Neutrophil (primary cell): ENCODE data around the gene TAS1R3.

Experiments used
- H3K27ac ChIP-seq: fragments of 200-600 bp; sonication (generic); 2 replicates; pipeline ENCODE4 v1.5.1; 2016; ENCODE audit warnings: mild to moderate bottlenecking, moderate library complexity
- H3K27me3 ChIP-seq: fragments of 200-600 bp; sonication (generic); 2 replicates; pipeline ENCODE4 v1.6.0; 2016; ENCODE audit warnings: mild to moderate bottlenecking
- H3K36me3 ChIP-seq: fragments of 200-600 bp; sonication (generic); 2 replicates; pipeline ENCODE4 v1.5.1; 2017
- H3K4me1 ChIP-seq, 2 experiments: fragments of 200-600 bp in 1 of 2; sonication (generic) in 1 of 2; 1 replicate in 1 of 2; 2 replicates in 1 of 2; pipeline versions ENCODE4 v1.5.1 to v1.6.1; 2013 to 2016; ENCODE audit warnings: low read depth in 1 of 2, low read length in 1 of 2, mild to moderate bottlenecking in 1 of 2, moderate library complexity in 1 of 2; ENCODE audit not compliant: control insufficient read depth in 1 of 2, insufficient read depth in 1 of 2
- H3K4me3 ChIP-seq, 2 experiments: fragments of 200-600 bp in 1 of 2; sonication (generic) in 1 of 2; 1 replicate in 1 of 2; 2 replicates in 1 of 2; pipeline ENCODE4 v1.5.1; 2013 to 2016; ENCODE audit warnings: low read depth in 1 of 2, low read length in 1 of 2, mild to moderate bottlenecking in 1 of 2, moderate library complexity in 1 of 2
- H3K9me3 ChIP-seq: fragments of 200-600 bp; sonication (generic); 2 replicates; pipeline ENCODE4 v1.5.1; 2016
- CTCF ChIP-seq: fragments of 200-600 bp; sonication (generic); IDR thresholded peaks from 2 replicates; pipeline ENCODE4 v1.5.1; 2016; ENCODE audit warnings: antibody characterized with exemption

TAS1R3 gene

GRCh38 chr1:1338278-1338677 lies 7.2 kb downstream of the TAS1R3 start:
- no peak for TF ChIP-seq CTCF
- H3K36me3 ChIP-seq = peaks cover 27% of the 10 kb centered on the region
- H3K4me1 ChIP-seq = no peaks in the 10 kb centered on the region
- no peaks in the 10 kb centered on the region for H3K9me3 ChIP-seq
- H3K4me3 ChIP-seq = no peak overlapping the region
- no peak overlapping the region for H3K27ac ChIP-seq
- H3K27me3 ChIP-seq = no peaks in the 10 kb centered on the region

GRCh38 chr1:1340185-1340584 lies 9.1 kb downstream of the TAS1R3 start:
- Histone ChIP-seq H3K27me3 (no peaks in the 10 kb centered on the region), H3K36me3 (peaks cover 27% of the 10 kb centered on the region), H3K9me3 (no peaks in the 10 kb centered on the region), H3K4me1 (no peaks in the 10 kb centered on the region), H3K27ac (no peak overlapping the region), H3K4me3 (no peak overlapping the region)
- TF ChIP-seq CTCF = no peak

- Histone ChIP-seq H3K9me3 (no peaks in the 10 kb centered on the region), H3K27me3 (no peaks in the 10 kb centered on the region), H3K36me3 (peaks cover 27% of the 10 kb centered on the region), H3K4me1 (no peaks in the 10 kb centered on the region), H3K4me3 (no peak overlapping the region), H3K27ac (no peak overlapping the region)
- no peak for TF ChIP-seq CTCF
Measured at GRCh38 chr1:1340791-1341548, 9.9 kb downstream of the TAS1R3 start.

- H3K36me3 ChIP-seq = peaks cover 27% of the 10 kb centered on the region
Measured at GRCh38 chr1:1341549-1342021, 10.5 kb downstream of the TAS1R3 start.

GRCh38 chr1:1342061-1342562 lies 11.0 kb downstream of the TAS1R3 start:
- Histone ChIP-seq H3K4me3 (no peak overlapping the region), H3K4me1 (no peaks in the 10 kb centered on the region), H3K36me3 (peaks cover 27% of the 10 kb centered on the region), H3K9me3 (no peaks in the 10 kb centered on the region), H3K27me3 (no peaks in the 10 kb centered on the region), H3K27ac (no peak overlapping the region)
- TF ChIP-seq CTCF = no peak

More at GRCh38 chr1:1341549-1342021, 10.5 kb downstream of the TAS1R3 start:
- Histone ChIP-seq H3K27ac (no peak overlapping the region), H3K9me3 (no peaks in the 10 kb centered on the region), H3K4me3 (no peak overlapping the region), H3K27me3 (no peaks in the 10 kb centered on the region), H3K4me1 (no peaks in the 10 kb centered on the region)
- TF ChIP-seq CTCF = no peak
